Right atrium auricular region (tissue), 2 donors: ENCODE results near the gene SLC10A1. TPM values are rescaled to one million over a fixed set of nuclear protein-coding genes. Genes with fewer than 3 reads are reported as not detected.

ENCODE experiments used
- DNase-seq: peaks from one replicate; pipeline ENCODE4 v3.0.0-alpha.2; 2019; ENCODE audit warnings: low spot score
- H3K27ac ChIP-seq, 2 donors: fragments of 200-600 bp; sonication (generic); 1 replicate in 1 of 2; 2 replicates in 1 of 2; pipeline ENCODE4 v1.5.1; 2016 to 2019
- H3K27me3 ChIP-seq, 2 donors: fragments of 200-600 bp; sonication (generic); one replicate each; pipeline versions ENCODE4 v1.5.1 to v1.6.0; 2017 to 2019
- H3K36me3 ChIP-seq: fragments of 200-600 bp; sonication (generic); one replicate; pipeline ENCODE4 v1.5.1; 2016
- H3K4me1 ChIP-seq, 2 donors: fragments of 200-600 bp; sonication (generic); one replicate each; pipeline versions ENCODE4 v1.5.1 to v1.6.0; 2017 to 2019
- H3K4me3 ChIP-seq, 2 donors: fragments of 200-600 bp; sonication (generic); 1 replicate in 1 of 2; 2 replicates in 1 of 2; pipeline ENCODE4 v1.5.1; 2017 to 2019; ENCODE audit warnings: mild to moderate bottlenecking in 1 of 2, moderate library complexity in 1 of 2
- H3K9me3 ChIP-seq, 2 donors: fragments of 200-600 bp; sonication (generic); one replicate each; pipeline ENCODE4 v1.5.1; 2019
- total RNA-seq, 2 donors: library from RNA; depleted of rRNA; stranded (reverse); fragments of >200 nt; gene quantifications; one replicate each; pipeline ENCODE4 v1.1.0, GENCODE V29; 2016
- TF ChIP-seq, protein P1 (sequence below), 2 donors: fragments of 200-600 bp; sonication (generic); IDR thresholded peaks; one replicate each; pipeline ENCODE4 v1.5.1; 2019; ENCODE audit warnings: antibody characterized with exemption in 2 of 2

The SLC10A1 gene
- total RNA-seq, 2 donors from 2014 or later: 0.16 TPM; not detected in 1

DNA sequence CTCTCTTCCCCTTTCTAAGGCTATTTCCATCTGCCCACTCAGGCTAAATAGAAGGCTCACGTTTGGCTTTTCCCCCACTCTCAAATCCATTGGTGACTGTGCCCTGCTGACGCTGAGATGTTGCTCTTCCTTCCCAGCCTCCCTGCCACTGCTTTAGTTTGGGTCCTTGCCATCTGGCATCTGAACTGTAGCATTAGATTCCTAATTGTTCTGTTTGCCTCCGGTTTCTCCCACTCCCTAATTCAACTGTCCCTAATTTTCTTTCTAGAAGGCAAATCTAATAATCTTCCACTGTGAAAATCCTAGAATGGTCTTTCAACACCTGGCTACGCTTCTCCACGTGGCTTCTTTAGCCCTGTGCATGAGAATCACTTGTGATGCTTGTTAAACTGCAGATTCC is 44.6 kb upstream of the SLC10A1 start:
- Histone ChIP-seq H3K4me3 (no peak overlapping the region), H3K9me3 (no peaks in the 10 kb centered on the region), H3K27me3 (no peaks in the 10 kb centered on the region), H3K27ac (no peak overlapping the region), H3K36me3 (no peaks in the 10 kb centered on the region), H3K4me1 (no peaks in the 10 kb centered on the region)
- DNase-seq: no peak
- TF ChIP-seq, protein P1, sequence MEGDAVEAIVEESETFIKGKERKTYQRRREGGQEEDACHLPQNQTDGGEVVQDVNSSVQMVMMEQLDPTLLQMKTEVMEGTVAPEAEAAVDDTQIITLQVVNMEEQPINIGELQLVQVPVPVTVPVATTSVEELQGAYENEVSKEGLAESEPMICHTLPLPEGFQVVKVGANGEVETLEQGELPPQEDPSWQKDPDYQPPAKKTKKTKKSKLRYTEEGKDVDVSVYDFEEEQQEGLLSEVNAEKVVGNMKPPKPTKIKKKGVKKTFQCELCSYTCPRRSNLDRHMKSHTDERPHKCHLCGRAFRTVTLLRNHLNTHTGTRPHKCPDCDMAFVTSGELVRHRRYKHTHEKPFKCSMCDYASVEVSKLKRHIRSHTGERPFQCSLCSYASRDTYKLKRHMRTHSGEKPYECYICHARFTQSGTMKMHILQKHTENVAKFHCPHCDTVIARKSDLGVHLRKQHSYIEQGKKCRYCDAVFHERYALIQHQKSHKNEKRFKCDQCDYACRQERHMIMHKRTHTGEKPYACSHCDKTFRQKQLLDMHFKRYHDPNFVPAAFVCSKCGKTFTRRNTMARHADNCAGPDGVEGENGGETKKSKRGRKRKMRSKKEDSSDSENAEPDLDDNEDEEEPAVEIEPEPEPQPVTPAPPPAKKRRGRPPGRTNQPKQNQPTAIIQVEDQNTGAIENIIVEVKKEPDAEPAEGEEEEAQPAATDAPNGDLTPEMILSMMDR (IDR thresholded peaks at IDR 0.05): no peak

DNA sequence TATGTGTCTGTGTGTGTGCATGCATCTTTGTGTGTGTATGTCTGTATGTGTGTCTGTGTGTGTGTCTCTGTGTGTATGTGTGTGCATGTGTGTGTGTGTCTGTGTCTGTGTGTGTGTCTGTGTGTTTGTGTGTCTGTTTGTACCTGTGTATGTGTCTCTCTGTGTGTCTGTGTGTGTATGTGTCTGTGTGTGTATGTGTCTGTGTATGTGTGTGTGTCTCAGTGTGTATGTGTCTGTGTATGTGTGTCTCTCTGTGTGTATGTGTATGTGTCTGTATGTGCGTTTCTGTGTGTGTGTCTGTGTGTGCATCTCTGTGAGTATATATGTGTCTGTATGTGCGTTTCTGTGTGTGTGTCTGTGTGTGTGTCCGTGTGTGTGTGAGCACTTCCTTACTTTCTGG is 42.6 kb upstream of the SLC10A1 start:
- no peak for DNase-seq
- Histone ChIP-seq H3K4me1 (no peaks in the 10 kb centered on the region), H3K4me3 (no peak overlapping the region), H3K36me3 (no peaks in the 10 kb centered on the region), H3K9me3 (no peaks in the 10 kb centered on the region), H3K27me3 (no peaks in the 10 kb centered on the region), H3K27ac (no peak overlapping the region)
- TF ChIP-seq, protein P1 (IDR thresholded peaks at IDR 0.05): no peak

DNA sequence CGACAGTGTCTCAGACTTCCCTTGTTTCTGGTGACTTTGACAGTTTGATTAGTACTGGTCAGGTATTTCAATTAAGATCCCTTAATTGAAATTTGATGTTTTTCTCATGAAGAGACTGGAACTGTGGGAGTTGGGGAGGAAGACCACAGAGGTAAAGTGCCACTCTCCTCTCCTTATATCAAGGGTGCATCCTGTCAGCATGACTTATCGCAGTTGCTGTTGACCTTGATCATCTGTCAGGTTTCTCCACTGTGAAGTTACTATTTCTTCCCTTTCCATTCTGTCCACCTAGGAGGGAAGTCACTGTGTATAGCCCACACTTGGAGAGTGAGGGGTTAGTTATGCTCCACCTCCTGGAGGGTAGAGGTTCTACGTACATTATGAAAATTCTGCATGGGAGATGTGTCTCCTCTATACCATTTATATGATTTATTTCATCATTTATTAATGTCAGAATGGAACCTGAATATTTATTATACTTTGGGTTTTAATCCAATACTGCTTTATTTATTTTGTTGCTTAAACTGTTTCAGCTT is 41.9 kb upstream of the SLC10A1 start:
- Histone ChIP-seq H3K9me3 (no peaks in the 10 kb centered on the region), H3K36me3 (no peaks in the 10 kb centered on the region), H3K4me1 (no peaks in the 10 kb centered on the region), H3K27me3 (no peaks in the 10 kb centered on the region), H3K4me3 (no peak overlapping the region), H3K27ac (no peak overlapping the region)
- TF ChIP-seq, protein P1 (IDR thresholded peaks at IDR 0.05): no peak
- DNase-seq: no peak

DNA sequence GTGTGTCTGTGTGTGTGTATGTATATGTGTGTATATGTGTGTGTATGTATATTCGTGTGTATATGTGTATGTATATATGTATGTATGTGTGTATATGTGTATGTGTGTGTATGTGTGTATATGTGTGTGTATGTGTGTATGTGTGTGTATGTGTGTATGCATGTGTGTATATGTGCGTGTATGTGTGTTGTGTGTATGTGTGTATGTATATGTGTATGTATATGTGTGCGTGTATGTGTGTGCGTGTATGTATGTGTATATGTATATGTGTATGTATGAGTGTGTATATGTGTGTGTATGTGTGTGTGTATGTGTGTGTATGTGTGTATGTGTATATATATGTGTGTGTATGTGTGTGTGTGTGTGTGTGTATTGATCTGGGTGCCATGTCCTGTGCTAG is 31.8 kb upstream of the SLC10A1 start:
- H3K4me3 ChIP-seq: no peak overlapping the region
- H3K4me1 ChIP-seq: no peaks in the 10 kb centered on the region
- H3K27me3 ChIP-seq: no peaks in the 10 kb centered on the region
- H3K36me3 ChIP-seq: no peaks in the 10 kb centered on the region
- peaks cover 0 to 18% of the 10 kb centered on the region in 2 donors for H3K9me3 ChIP-seq
- TF ChIP-seq, protein P1 (IDR thresholded peaks at IDR 0.05): no peak
- no peak overlapping the region for H3K27ac ChIP-seq
- DNase-seq: no peak

DNA sequence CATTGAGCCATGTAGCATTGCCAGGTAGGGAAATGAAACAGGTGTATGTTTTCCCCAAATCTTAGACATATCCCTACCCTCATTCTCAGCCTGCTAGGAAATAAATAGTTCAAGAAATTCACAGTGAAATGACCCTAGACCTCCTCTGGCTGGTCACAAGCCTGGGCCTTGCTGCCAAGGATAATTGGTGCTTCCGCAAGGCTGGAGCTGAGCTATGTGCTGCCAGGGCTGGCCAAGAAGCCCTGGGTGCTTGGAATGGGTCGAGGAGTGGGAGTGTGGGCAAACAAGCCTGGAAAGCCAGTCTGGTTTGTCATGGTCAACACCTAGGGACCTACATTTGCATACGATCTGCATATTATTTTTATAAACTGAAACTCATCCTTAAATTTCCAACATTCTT is 31.3 kb upstream of the SLC10A1 start:
- Histone ChIP-seq H3K4me1 (no peaks in the 10 kb centered on the region), H3K27me3 (no peaks in the 10 kb centered on the region), H3K9me3 (peaks cover 0 to 18% of the 10 kb centered on the region in 2 donors), H3K4me3 (no peak overlapping the region), H3K36me3 (no peaks in the 10 kb centered on the region), H3K27ac (no peak overlapping the region)
- TF ChIP-seq, protein P1 (IDR thresholded peaks at IDR 0.05): no peak
- no peak for DNase-seq

DNA sequence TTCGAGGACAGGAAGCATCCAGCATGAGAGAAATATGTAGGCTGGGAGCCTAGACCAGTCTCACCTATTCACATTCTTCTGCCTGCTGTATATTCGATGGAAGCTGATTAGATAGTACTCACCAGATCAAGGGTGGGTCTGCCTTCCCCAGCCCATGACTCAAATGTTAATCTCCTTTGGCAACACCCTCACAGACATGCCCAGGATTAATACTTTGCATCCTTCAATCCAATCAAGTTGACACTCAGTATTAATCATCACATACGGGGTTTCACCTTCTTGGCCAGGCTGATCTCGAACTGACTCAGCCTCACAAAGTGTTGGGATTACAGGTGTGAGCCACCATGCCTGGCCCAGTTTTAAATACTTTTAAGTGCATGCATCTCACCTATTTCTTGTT is 30.5 kb upstream of the SLC10A1 start:
- H3K4me1 ChIP-seq: no peaks in the 10 kb centered on the region
- no peak overlapping the region for H3K27ac ChIP-seq
- TF ChIP-seq, protein P1 (IDR thresholded peaks at IDR 0.05): no peak
- no peak for DNase-seq
- peaks cover 0 to 18% of the 10 kb centered on the region in 2 donors for H3K9me3 ChIP-seq
- no peaks in the 10 kb centered on the region for H3K27me3 ChIP-seq
- H3K36me3 ChIP-seq: no peaks in the 10 kb centered on the region
- no peak overlapping the region for H3K4me3 ChIP-seq
